IMR-90 (cell line): ENCODE results near the gene PPP2R2D. TPM values are rescaled to one million over a fixed set of nuclear protein-coding genes. Genes with fewer than 3 reads are reported as not detected.

Experiments used
- ATAC-seq: fragments of 200-7000 bp; cut with Tn5 transposase; 2 replicates; pipeline ENCODE4 v1.9.1; 2020; ENCODE audit warnings: low read depth, mild to moderate bottlenecking, moderate library complexity
- BruUV-seq: library from RNA; stranded (reverse); fragments of 400-500 nt; replicated peaks from 2 replicates; lab custom pipeline; 2021; lab: Mats Ljungman, UMichigan
- CTCF ChIA-PET: fragments of 300-600 bp; formaldehyde crosslinking; extraction: SDS; loops from one replicate; lab custom pipeline; 2021; ENCODE audit warnings: antibody characterized with exemption; lab: Yijun Ruan, JAX
- POLR2A ChIA-PET: fragments of 300-600 bp; sonication (Branson Sonifier 250); formaldehyde crosslinking; loops from one replicate; lab custom pipeline; 2022; ENCODE audit warnings: antibody characterized with exemption; ENCODE audit not compliant: unreplicated experiment; lab: Charles Lee
- DNase-seq: peaks from one replicate; pipeline ENCODE4 v3.0.0; 2013
- H2AFZ ChIP-seq: replicated peaks from 2 replicates; pipeline ENCODE3; 2013; ENCODE audit warnings: low read length, mild to moderate bottlenecking; ENCODE audit not compliant: poor library complexity
- H2AK5ac ChIP-seq: 2 replicates; pipeline ENCODE4 v1.6.1; 2013; ENCODE audit warnings: low read depth, low read length, inconsistent platforms
- H2AK9ac ChIP-seq: replicated peaks from 2 replicates; pipeline ENCODE3; 2013; ENCODE audit warnings: mild to moderate bottlenecking, low read depth, low read length, moderate library complexity; ENCODE audit not compliant: poor library complexity
- H2BK120ac ChIP-seq: 2 replicates; pipeline ENCODE4 v1.6.1; 2013; ENCODE audit warnings: low read depth, low read length, inconsistent platforms
- H2BK15ac ChIP-seq: 3 replicates; pipeline ENCODE4 v1.6.1; 2013; ENCODE audit warnings: low read depth, low read length, inconsistent platforms
- H2BK20ac ChIP-seq: 2 replicates; pipeline ENCODE4 v1.6.1; 2013; ENCODE audit warnings: low read depth, mild to moderate bottlenecking, inconsistent platforms, low read length, moderate library complexity
- H2BK5ac ChIP-seq: 2 replicates; pipeline ENCODE4 v1.6.1; 2013; ENCODE audit warnings: mild to moderate bottlenecking, low read depth, low read length, inconsistent platforms; ENCODE audit not compliant: poor library complexity, severe bottlenecking
- H3K14ac ChIP-seq: replicated peaks from 2 replicates; pipeline ENCODE4 v1.6.1; 2013; ENCODE audit warnings: low read depth, low read length, inconsistent platforms
- H3K18ac ChIP-seq: 2 replicates; pipeline ENCODE4 v1.6.1; 2013; ENCODE audit warnings: low read depth, low read length, control low read depth
- H3K23ac ChIP-seq: 2 replicates; pipeline ENCODE4 v1.6.1; 2013; ENCODE audit warnings: low read depth, low read length, inconsistent platforms
- H3K27ac ChIP-seq: 2 replicates; pipeline ENCODE4 v1.5.1; 2013; ENCODE audit warnings: mild to moderate bottlenecking, control low read depth, low read length; ENCODE audit not compliant: insufficient read depth
- H3K27me3 ChIP-seq: 2 replicates; pipeline ENCODE4 v1.6.1; 2013; ENCODE audit warnings: low read length; ENCODE audit not compliant: control insufficient read depth, insufficient read depth
- H3K36me3 ChIP-seq: 2 replicates; pipeline ENCODE4 v1.6.1; 2013; ENCODE audit warnings: low read length, mixed read lengths; ENCODE audit not compliant: control insufficient read depth, insufficient read depth
- H3K4ac ChIP-seq: 2 replicates; pipeline ENCODE4 v1.6.1; 2013; ENCODE audit warnings: low read depth, low read length, inconsistent platforms
- H3K4me1 ChIP-seq: 2 replicates; pipeline ENCODE4 v1.6.1; 2013; ENCODE audit warnings: low read length, mixed read lengths; ENCODE audit not compliant: control insufficient read depth, insufficient read depth
- H3K4me2 ChIP-seq: 2 replicates; pipeline ENCODE4 v1.6.1; 2013; ENCODE audit warnings: low read depth, mild to moderate bottlenecking, control low read depth, low read length, moderate library complexity
- H3K4me3 ChIP-seq: 2 replicates; pipeline ENCODE4 v1.5.1; 2013; ENCODE audit warnings: low read depth, mild to moderate bottlenecking, control low read depth, low read length, moderate library complexity; ENCODE audit not compliant: insufficient read depth
- H3K56ac ChIP-seq: 2 replicates; pipeline ENCODE4 v1.6.1; 2013; ENCODE audit warnings: low read length, inconsistent platforms; ENCODE audit not compliant: insufficient read depth; ENCODE audit errors: extremely low read depth
- H3K79me1 ChIP-seq, 2 experiments: 2 replicates each; pipeline ENCODE4 v1.6.1; 2013; ENCODE audit warnings: low read length in 2 of 2, inconsistent platforms in 1 of 2, low read depth in 1 of 2
- H3K9ac ChIP-seq: 2 replicates; pipeline ENCODE4 v1.6.1; 2013; ENCODE audit warnings: low read depth, low read length, control low read depth
- H3K9me1 ChIP-seq: 2 replicates; pipeline ENCODE4 v1.6.1; 2013; ENCODE audit warnings: low read length, inconsistent platforms; ENCODE audit not compliant: insufficient read depth
- H3K9me3 ChIP-seq: 2 replicates; pipeline ENCODE4 v1.6.1; 2013; ENCODE audit warnings: low read length; ENCODE audit not compliant: control insufficient read depth, insufficient read depth
- H4K20me1 ChIP-seq: 2 replicates; pipeline ENCODE4 v1.6.1; 2013; ENCODE audit warnings: low read length, inconsistent platforms; ENCODE audit not compliant: insufficient read depth
- H4K5ac ChIP-seq: 2 replicates; pipeline ENCODE4 v1.6.1; 2013; ENCODE audit warnings: mild to moderate bottlenecking, low read depth, low read length, control low read depth
- H4K8ac ChIP-seq, 2 experiments: 2 replicates each; pipeline ENCODE4 v1.6.1; 2013; ENCODE audit warnings: low read depth in 2 of 2, low read length in 2 of 2, control low read depth in 1 of 2, inconsistent platforms in 1 of 2
- H4K91ac ChIP-seq: 2 replicates; pipeline ENCODE4 v1.6.1; 2013; ENCODE audit warnings: low read depth, low read length, inconsistent platforms; ENCODE audit not compliant: insufficient read depth
- WGBS, 2 experiments: methylation state at CpG; one replicate each; pipeline versions ENCODE4 v1.1.5 to v1.1.7; 2013; ENCODE audit warnings: missing lambda C conversion rate in 2 of 2; ENCODE audit not compliant: insufficient read length in 1 of 2; ENCODE audit errors: extremely low coverage in 2 of 2; 5-methylcytosine and 5-hydroxymethylcytosine counted together
- dilution Hi-C: fragments of 300-500 bp; cut with HindIII; formaldehyde crosslinking; loops from one replicate; pipeline ENCODE4 v1.14.3; 2018; ENCODE audit warnings: low sequenced_read_pairs; ENCODE audit not compliant: unreplicated experiment
- in situ Hi-C: fragments of 300-500 bp; cut with MboI; formaldehyde crosslinking; loops from 3 replicates; pipeline ENCODE4 v1.14.3; 2019; ENCODE audit warnings: low sequenced_read_pairs, inconsistent platforms, mixed read lengths
- intact Hi-C: fragments of 100-400 bp; cut with micrococcal nuclease; formaldehyde crosslinking; loops from 2 replicates; pipeline ENCODE4 v1.10.0; 2022
- polyA plus RNA-seq, 3 experiments: library from polyadenylated mRNA; depleted of rRNA; stranded (reverse); fragments of >200 nt; gene quantifications; 2 replicates each; pipeline ENCODE4 v1.2.3, GENCODE V29; 2012; ENCODE audit warnings: low replicate concordance in 1 of 3
- total RNA-seq: library from RNA; depleted of rRNA; stranded (reverse); fragments of >200 nt; gene quantifications from 2 replicates; pipeline ENCODE4 v1.2.3, GENCODE V29; 2012
- TF ChIP-seq, protein P1 (sequence below): conservative IDR thresholded peaks from 2 replicates; pipeline ENCODE4 v1.5.1; 2012; ENCODE audit warnings: mild to moderate bottlenecking, low read depth, low read length, improper control_type of control experiment

PPP2R2D gene
- total and polyA plus RNA-seq, 2 of the 4 experiments (the other 2 are of a cell fraction) = 22.8 to 23.8 TPM

GRCh38 chr10:131858118-131858515 lies 42.7 kb upstream of the PPP2R2D start:
- H3K27me3 ChIP-seq = no peaks in the 10 kb centered on the region
- no peak overlapping the region for H2BK20ac ChIP-seq
- DNase-seq (no peak), ATAC-seq (no peak)
- no peak overlapping the region for H3K4me3 ChIP-seq
- H3K4me2 ChIP-seq = no peak overlapping the region
- no peaks in the 10 kb centered on the region for H3K9me1 ChIP-seq
- H2AFZ ChIP-seq = no peak overlapping the region
- ChIA-PET CTCF (no interaction called here), POLR2A (no interaction called here)
- BruUV-seq = no TSS peak
- no peaks in the 10 kb centered on the region for H3K4me1 ChIP-seq
- H3K23ac ChIP-seq = no peak overlapping the region
- no peak overlapping the region for H3K56ac ChIP-seq
- no peak overlapping the region for H4K8ac ChIP-seq
- intact Hi-C loops = no loop called here
- no peaks in the 10 kb centered on the region for H4K20me1 ChIP-seq
- H2AK9ac ChIP-seq = no peak overlapping the region
- dilution Hi-C loops = no loop called here
- H4K5ac ChIP-seq = no peak overlapping the region
- no peaks in the 10 kb centered on the region for H3K79me1 ChIP-seq
- no peak overlapping the region for H3K18ac ChIP-seq
- no peak overlapping the region for H3K14ac ChIP-seq
- no peak overlapping the region for H3K4ac ChIP-seq
- 47% methylated on average over 2 of the region's 11 CpGs; no CpG with 5 or more reads in 1 of the 2 experiments for WGBS, 2 experiments
- peaks cover 7% of the 10 kb centered on the region; the same call in 1 of the 2 replicates for H3K9me3 ChIP-seq
- H2BK120ac ChIP-seq = no peak overlapping the region
- no peak overlapping the region for H2BK15ac ChIP-seq
- no peak overlapping the region for H2AK5ac ChIP-seq
- H3K9ac ChIP-seq = no peak overlapping the region
- TF ChIP-seq, protein P1, sequence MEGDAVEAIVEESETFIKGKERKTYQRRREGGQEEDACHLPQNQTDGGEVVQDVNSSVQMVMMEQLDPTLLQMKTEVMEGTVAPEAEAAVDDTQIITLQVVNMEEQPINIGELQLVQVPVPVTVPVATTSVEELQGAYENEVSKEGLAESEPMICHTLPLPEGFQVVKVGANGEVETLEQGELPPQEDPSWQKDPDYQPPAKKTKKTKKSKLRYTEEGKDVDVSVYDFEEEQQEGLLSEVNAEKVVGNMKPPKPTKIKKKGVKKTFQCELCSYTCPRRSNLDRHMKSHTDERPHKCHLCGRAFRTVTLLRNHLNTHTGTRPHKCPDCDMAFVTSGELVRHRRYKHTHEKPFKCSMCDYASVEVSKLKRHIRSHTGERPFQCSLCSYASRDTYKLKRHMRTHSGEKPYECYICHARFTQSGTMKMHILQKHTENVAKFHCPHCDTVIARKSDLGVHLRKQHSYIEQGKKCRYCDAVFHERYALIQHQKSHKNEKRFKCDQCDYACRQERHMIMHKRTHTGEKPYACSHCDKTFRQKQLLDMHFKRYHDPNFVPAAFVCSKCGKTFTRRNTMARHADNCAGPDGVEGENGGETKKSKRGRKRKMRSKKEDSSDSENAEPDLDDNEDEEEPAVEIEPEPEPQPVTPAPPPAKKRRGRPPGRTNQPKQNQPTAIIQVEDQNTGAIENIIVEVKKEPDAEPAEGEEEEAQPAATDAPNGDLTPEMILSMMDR = no peak
- H3K36me3 ChIP-seq = no peaks in the 10 kb centered on the region
- no peak overlapping the region for H4K91ac ChIP-seq
- in situ Hi-C loops = no loop called here
- no peak overlapping the region for H3K27ac ChIP-seq
- no peak overlapping the region for H2BK5ac ChIP-seq
